Panc1 (cell line): ENCODE measurements around the gene EXOSC7. TPM values are rescaled to one million over a fixed set of nuclear protein-coding genes. Genes with fewer than 3 reads are reported as not detected.

ENCODE experiments used
- ATAC-seq: fragments of 200-7000 bp; cut with Tn5 transposase; 2 replicates; pipeline ENCODE4 v1.9.1; 2020; ENCODE audit warnings: mild to moderate bottlenecking, moderate library complexity
- BruUV-seq: library from RNA; stranded (reverse); fragments of 400-500 nt; replicated peaks from 2 replicates; lab custom pipeline; 2021; lab: Mats Ljungman, UMichigan
- CTCF ChIA-PET: fragments of 300-600 bp; sonication (Branson Sonifier 250); formaldehyde crosslinking; loops from one replicate; lab custom pipeline; 2022; ENCODE audit warnings: antibody characterized with exemption; lab: Charles Lee
- POLR2A ChIA-PET: fragments of 300-600 bp; sonication (Branson Sonifier 250); formaldehyde crosslinking; loops from one replicate; lab custom pipeline; 2022; ENCODE audit warnings: antibody characterized with exemption; lab: Charles Lee
- DNase-seq: peaks from one replicate; pipeline ENCODE4 v3.0.0-alpha.2; 2010; ENCODE audit warnings: low read depth, low spot score
- H3K27ac ChIP-seq: 2 replicates; pipeline ENCODE4 v1.5.1; 2011; ENCODE audit warnings: mild to moderate bottlenecking, low read length, inconsistent platforms
- H3K27me3 ChIP-seq: fragments of 200-500 bp; sonication (Bioruptor generic); 2 replicates; pipeline ENCODE4 v1.6.0; 2014; ENCODE audit warnings: low read length, inconsistent platforms; ENCODE audit not compliant: control insufficient read depth, insufficient read depth
- H3K36me3 ChIP-seq: fragments of 200-500 bp; sonication (Bioruptor generic); 2 replicates; pipeline ENCODE4 v1.5.1; 2014; ENCODE audit warnings: inconsistent platforms, mild to moderate bottlenecking, low read length, moderate library complexity; ENCODE audit not compliant: control insufficient read depth, insufficient read depth
- H3K4me1 ChIP-seq: 2 replicates; pipeline ENCODE4 v1.5.1; 2011; ENCODE audit warnings: inconsistent platforms, mild to moderate bottlenecking, low read length, moderate library complexity; ENCODE audit not compliant: control insufficient read depth, insufficient read depth
- H3K4me3 ChIP-seq, 2 experiments: 2 replicates each; pipeline ENCODE4 v1.5.1; 2011 to 2012; ENCODE audit warnings: low read depth in 2 of 2, low read length in 2 of 2, mild to moderate bottlenecking in 2 of 2, inconsistent platforms in 1 of 2, moderate library complexity in 1 of 2
- H3K9me3 ChIP-seq: fragments of 200-500 bp; sonication (Bioruptor generic); 2 replicates; pipeline ENCODE4 v1.5.1; 2014; ENCODE audit warnings: low read depth, mild to moderate bottlenecking, inconsistent platforms, low read length, moderate library complexity; ENCODE audit not compliant: control insufficient read depth, insufficient read depth
- POLR2AphosphoS5 ChIP-seq: IDR thresholded peaks from 2 replicates; pipeline ENCODE4 v1.6.1; 2012; ENCODE audit warnings: mild to moderate bottlenecking, low read depth, low read length, moderate library complexity
- SIN3A ChIP-seq: IDR thresholded peaks from 2 replicates; pipeline ENCODE4 v1.6.1; 2012; ENCODE audit warnings: low read depth, mild to moderate bottlenecking, low read length, moderate library complexity, borderline replicate concordance; ENCODE audit not compliant: insufficient read depth
- TCF7L2 ChIP-seq: IDR thresholded peaks from 2 replicates; pipeline ENCODE4 v1.6.1; 2011; ENCODE audit warnings: mild to moderate bottlenecking, low read depth, low read length, inconsistent platforms
- in situ Hi-C: cut with HindIII; loops from 2 replicates; pipeline ENCODE4 v1.10.0; 2016; ENCODE audit warnings: low sequenced_read_pairs, low pct_unique_long_range_greater_than_20kb
- intact Hi-C: fragments of 100-400 bp; cut with micrococcal nuclease; formaldehyde crosslinking; loops from one replicate; pipeline ENCODE4 v1.10.0; 2022; ENCODE audit not compliant: unreplicated experiment
- total RNA-seq: library from RNA; stranded (reverse); gene quantifications from one replicate; pipeline ENCODE4 v1.2.1, GENCODE V29; 2021; ENCODE audit not compliant: unreplicated experiment
- TF ChIP-seq, protein P1 (sequence below), 2 experiments: IDR thresholded peaks; 2 replicates each; pipeline ENCODE4 v1.6.1; 2011 to 2012; ENCODE audit warnings: low read depth in 2 of 2, control low read depth in 1 of 2, low read length in 1 of 2, mild to moderate bottlenecking in 1 of 2, moderate library complexity in 1 of 2; ENCODE audit not compliant: insufficient read depth in 1 of 2
- TF ChIP-seq, protein P2 (sequence below): fragments of 450-650 bp; IDR thresholded peaks from 2 replicates; pipeline ENCODE4 v1.5.1; 2017; ENCODE audit warnings: mild to moderate bottlenecking

EXOSC7 gene
- total RNA-seq, 1 experiment from 2014 or later: 38.4 TPM

DNA sequence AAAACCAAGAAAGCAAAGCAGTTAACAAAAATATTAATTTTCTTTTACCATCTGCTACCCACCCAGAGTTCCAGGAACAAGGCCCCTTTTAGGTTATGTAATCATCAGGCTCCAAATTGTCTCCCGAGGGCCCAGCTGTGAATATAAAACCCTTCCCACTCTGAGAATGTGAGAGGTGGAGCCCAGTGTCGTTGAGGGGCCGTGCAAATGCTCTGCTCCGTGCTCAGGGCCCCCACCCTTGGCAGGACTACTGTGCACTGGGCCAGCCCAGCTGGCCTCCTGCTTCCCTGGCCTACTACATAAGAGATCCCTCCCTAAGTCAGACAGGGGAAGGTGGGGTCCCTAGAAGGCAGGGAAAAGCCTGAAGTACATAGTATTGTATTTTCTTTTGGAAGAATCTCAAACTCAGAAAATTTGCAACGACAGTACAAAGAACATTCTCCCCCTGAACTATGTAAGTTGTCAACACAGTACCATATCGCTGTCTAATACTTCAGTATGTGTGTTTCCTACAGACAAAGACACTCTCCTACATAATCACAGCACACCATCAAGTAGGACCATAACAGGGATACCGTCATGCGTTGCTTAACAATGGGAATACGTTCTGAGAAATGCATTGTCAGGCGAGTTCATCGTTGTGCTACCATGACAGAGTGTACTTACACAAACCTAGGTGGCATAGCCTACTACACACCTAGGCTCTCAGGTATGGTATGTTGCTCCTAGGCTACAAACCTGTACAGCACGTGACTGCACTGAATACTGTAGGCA is 45.7 kb downstream of the EXOSC7 start:
- no peaks in the 10 kb centered on the region for H3K9me3 ChIP-seq
- intact Hi-C loops: loop anchor here (10.0 kb wide), 1 partner anchor 303 kb away; no protein-coding TSS in a partner anchor
- no peak overlapping the region for H3K4me3 ChIP-seq
- in situ Hi-C loops: no loop called here
- ChIA-PET CTCF (no interaction called here), POLR2A (no interaction called here)
- no peak overlapping the region for H3K27ac ChIP-seq
- no peak for TF ChIP-seq TCF7L2
- TF ChIP-seq, protein P1, sequence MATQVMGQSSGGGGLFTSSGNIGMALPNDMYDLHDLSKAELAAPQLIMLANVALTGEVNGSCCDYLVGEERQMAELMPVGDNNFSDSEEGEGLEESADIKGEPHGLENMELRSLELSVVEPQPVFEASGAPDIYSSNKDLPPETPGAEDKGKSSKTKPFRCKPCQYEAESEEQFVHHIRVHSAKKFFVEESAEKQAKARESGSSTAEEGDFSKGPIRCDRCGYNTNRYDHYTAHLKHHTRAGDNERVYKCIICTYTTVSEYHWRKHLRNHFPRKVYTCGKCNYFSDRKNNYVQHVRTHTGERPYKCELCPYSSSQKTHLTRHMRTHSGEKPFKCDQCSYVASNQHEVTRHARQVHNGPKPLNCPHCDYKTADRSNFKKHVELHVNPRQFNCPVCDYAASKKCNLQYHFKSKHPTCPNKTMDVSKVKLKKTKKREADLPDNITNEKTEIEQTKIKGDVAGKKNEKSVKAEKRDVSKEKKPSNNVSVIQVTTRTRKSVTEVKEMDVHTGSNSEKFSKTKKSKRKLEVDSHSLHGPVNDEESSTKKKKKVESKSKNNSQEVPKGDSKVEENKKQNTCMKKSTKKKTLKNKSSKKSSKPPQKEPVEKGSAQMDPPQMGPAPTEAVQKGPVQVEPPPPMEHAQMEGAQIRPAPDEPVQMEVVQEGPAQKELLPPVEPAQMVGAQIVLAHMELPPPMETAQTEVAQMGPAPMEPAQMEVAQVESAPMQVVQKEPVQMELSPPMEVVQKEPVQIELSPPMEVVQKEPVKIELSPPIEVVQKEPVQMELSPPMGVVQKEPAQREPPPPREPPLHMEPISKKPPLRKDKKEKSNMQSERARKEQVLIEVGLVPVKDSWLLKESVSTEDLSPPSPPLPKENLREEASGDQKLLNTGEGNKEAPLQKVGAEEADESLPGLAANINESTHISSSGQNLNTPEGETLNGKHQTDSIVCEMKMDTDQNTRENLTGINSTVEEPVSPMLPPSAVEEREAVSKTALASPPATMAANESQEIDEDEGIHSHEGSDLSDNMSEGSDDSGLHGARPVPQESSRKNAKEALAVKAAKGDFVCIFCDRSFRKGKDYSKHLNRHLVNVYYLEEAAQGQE (IDR thresholded peaks at IDR 0.05; ENCODE audit: insufficient read depth in 1 of 2, low read depth in 2 of 2, low read length in 1 of 2): no peak
- no peaks in the 10 kb centered on the region for H3K27me3 ChIP-seq
- H3K4me1 ChIP-seq: no peaks in the 10 kb centered on the region
- ATAC-seq (no peak), DNase-seq (no peak)
- no peaks in the 10 kb centered on the region for H3K36me3 ChIP-seq
- BruUV-seq: no TSS peak

DNA sequence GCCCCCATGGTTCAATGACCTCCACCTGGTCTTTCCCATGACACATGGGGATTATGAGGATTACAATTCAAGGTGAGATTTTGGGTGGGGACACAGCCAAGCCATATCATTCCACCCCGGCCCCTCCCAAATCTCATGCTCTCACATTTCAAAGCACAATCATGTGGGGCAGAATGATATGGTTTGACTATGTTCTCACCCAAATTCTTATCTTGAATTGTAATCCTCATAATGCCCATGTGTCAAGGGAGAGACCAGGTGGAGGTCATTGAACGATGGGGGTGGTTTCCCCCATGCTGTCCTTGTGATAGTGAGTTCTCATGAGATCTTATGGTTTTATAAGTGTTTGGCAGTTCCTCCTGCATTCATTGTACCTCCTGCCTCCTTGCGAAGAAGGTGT is 47.6 kb downstream of the EXOSC7 start:
- Histone ChIP-seq H3K27me3 (no peaks in the 10 kb centered on the region), H3K9me3 (no peaks in the 10 kb centered on the region), H3K27ac (no peak overlapping the region), H3K4me1 (no peaks in the 10 kb centered on the region), H3K36me3 (no peaks in the 10 kb centered on the region), H3K4me3 (no peak overlapping the region)
- BruUV-seq: no TSS peak
- CTCF ChIA-PET: no interaction called here
- intact Hi-C loops (loop anchor here (10.0 kb wide), 1 partner anchor 301 kb away; no protein-coding TSS in a partner anchor), in situ Hi-C loops (no loop called here)
- POLR2A ChIA-PET: no interaction called here
- TF ChIP-seq POLR2AphosphoS5 (no peak), TCF7L2 (no peak), SIN3A (no peak)
- TF ChIP-seq, protein P1 (IDR thresholded peaks at IDR 0.05; ENCODE audit: insufficient read depth in 1 of 2, low read depth in 2 of 2, low read length in 1 of 2): no peak
- TF ChIP-seq, protein P2, sequence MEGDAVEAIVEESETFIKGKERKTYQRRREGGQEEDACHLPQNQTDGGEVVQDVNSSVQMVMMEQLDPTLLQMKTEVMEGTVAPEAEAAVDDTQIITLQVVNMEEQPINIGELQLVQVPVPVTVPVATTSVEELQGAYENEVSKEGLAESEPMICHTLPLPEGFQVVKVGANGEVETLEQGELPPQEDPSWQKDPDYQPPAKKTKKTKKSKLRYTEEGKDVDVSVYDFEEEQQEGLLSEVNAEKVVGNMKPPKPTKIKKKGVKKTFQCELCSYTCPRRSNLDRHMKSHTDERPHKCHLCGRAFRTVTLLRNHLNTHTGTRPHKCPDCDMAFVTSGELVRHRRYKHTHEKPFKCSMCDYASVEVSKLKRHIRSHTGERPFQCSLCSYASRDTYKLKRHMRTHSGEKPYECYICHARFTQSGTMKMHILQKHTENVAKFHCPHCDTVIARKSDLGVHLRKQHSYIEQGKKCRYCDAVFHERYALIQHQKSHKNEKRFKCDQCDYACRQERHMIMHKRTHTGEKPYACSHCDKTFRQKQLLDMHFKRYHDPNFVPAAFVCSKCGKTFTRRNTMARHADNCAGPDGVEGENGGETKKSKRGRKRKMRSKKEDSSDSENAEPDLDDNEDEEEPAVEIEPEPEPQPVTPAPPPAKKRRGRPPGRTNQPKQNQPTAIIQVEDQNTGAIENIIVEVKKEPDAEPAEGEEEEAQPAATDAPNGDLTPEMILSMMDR: no peak
- no peak for DNase-seq
- no peak for ATAC-seq
